GM18517 (cell line): ENCODE results near the gene HSF5.

Experiments used
- ATAC-seq: cut with Tn5 transposase; IDR thresholded peaks from one replicate; pipeline ENCODE4 v1.9.1; 2021; ENCODE audit warnings: mild to moderate bottlenecking, moderate library complexity; ENCODE audit not compliant: unreplicated experiment

Gene HSF5

GRCh38 chr17:58487589-58488427 is at the start of gene HSF5:
Gene HSF5 (minus strand): TSS chr17:58488408. CDS start chr17:58488274, 134 bp downstream.
- ATAC-seq = no peak

GRCh38 chr17:58537266-58537665 is 49.1 kb upstream of the HSF5 start:
- no peak for ATAC-seq

GRCh38 chr17:58536542-58536941 is 48.3 kb upstream of the HSF5 start:
- ATAC-seq = no peak

- ATAC-seq = no peak
These were observed 47.2 kb upstream of the HSF5 start for GRCh38 chr17:58535431-58535830.

- no peak for ATAC-seq
These were observed 46.8 kb upstream of the HSF5 start for GRCh38 chr17:58534901-58535421.

- no peak for ATAC-seq
These were observed 46.1 kb upstream of the HSF5 start for GRCh38 chr17:58534331-58534730.

GRCh38 chr17:58533616-58534188 is 45.5 kb upstream of the HSF5 start:
- ATAC-seq = no peak

GRCh38 chr17:58532555-58532951 is 44.3 kb upstream of the HSF5 start:
- no peak for ATAC-seq

- ATAC-seq = no peak
These were observed 43.7 kb upstream of the HSF5 start for GRCh38 chr17:58531661-58532554.

- ATAC-seq = no peak
These were observed 42.9 kb upstream of the HSF5 start for GRCh38 chr17:58531122-58531521.

- no peak for ATAC-seq
These were observed 42.4 kb upstream of the HSF5 start for GRCh38 chr17:58530655-58531054.

- ATAC-seq = no peak
These were observed 41.1 kb upstream of the HSF5 start for GRCh38 chr17:58529275-58529674.

GRCh38 chr17:58528443-58528842 is 40.2 kb upstream of the HSF5 start:
- no peak for ATAC-seq

GRCh38 chr17:58527949-58528348 is 39.7 kb upstream of the HSF5 start:
- no peak for ATAC-seq

GRCh38 chr17:58527306-58527705 is 39.1 kb upstream of the HSF5 start:
- no peak for ATAC-seq

- ATAC-seq = no peak
These were observed 37.0 kb upstream of the HSF5 start for GRCh38 chr17:58525239-58525638.

GRCh38 chr17:58521680-58522079 is 33.5 kb upstream of the HSF5 start:
- no peak for ATAC-seq

GRCh38 chr17:58520843-58521430 is 32.7 kb upstream of the HSF5 start:
- ATAC-seq = no peak

- peak; percentile 82 for ATAC-seq
These were observed 29.9 kb upstream of the HSF5 start for GRCh38 chr17:58517928-58518609.

GRCh38 chr17:58517378-58517927 is 29.2 kb upstream of the HSF5 start:
- ATAC-seq = no peak
